ENCODE data around the gene AIG1. TPM values are rescaled to one million over a fixed set of nuclear protein-coding genes. Genes with fewer than 3 reads are reported as not detected.

The AIG1 gene
- total RNA-seq, 1 donor from 2014 or later: 14.3 TPM

DNA sequence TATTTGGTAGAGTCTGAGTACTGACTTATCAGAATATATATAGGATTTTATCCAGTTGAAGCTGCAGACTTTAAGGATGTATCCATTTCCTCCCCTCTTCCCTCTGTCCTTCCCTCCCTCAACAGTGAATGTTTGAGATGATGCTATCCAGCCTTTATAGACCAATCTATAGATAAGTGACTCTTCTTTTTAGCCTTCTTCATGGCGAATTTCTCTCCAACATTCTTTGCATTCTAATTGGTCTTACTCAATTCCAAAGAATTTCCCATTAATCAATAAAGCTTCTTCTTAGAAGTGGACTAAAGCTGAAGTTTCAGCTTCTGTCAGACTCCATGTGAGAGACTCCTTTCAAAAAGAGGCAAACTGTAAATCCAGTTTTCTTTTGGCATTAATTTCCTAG, 99.3 kb downstream of the AIG1 start:
- TF ChIP-seq, protein P1, sequence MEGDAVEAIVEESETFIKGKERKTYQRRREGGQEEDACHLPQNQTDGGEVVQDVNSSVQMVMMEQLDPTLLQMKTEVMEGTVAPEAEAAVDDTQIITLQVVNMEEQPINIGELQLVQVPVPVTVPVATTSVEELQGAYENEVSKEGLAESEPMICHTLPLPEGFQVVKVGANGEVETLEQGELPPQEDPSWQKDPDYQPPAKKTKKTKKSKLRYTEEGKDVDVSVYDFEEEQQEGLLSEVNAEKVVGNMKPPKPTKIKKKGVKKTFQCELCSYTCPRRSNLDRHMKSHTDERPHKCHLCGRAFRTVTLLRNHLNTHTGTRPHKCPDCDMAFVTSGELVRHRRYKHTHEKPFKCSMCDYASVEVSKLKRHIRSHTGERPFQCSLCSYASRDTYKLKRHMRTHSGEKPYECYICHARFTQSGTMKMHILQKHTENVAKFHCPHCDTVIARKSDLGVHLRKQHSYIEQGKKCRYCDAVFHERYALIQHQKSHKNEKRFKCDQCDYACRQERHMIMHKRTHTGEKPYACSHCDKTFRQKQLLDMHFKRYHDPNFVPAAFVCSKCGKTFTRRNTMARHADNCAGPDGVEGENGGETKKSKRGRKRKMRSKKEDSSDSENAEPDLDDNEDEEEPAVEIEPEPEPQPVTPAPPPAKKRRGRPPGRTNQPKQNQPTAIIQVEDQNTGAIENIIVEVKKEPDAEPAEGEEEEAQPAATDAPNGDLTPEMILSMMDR (IDR thresholded peaks at IDR 0.05; ENCODE audit: partially characterized antibody, unreplicated experiment): no peak
- no peaks in the 10 kb centered on the region for H3K36me3 Mint-ChIP-seq (ENCODE audit: unreplicated experiment)
- H3K27me3 Mint-ChIP-seq (ENCODE audit: unreplicated experiment): no peaks in the 10 kb centered on the region
- no peak overlapping the region for H3K27ac Mint-ChIP-seq (ENCODE audit: unreplicated experiment)
- no peaks in the 10 kb centered on the region for H3K9me3 Mint-ChIP-seq (ENCODE audit: unreplicated experiment)
- DNase-seq: no peak
- no peak overlapping the region for H3K4me3 Mint-ChIP-seq (ENCODE audit: unreplicated experiment)
- no peaks in the 10 kb centered on the region for H3K4me1 Mint-ChIP-seq (ENCODE audit: low read depth, unreplicated experiment)

DNA sequence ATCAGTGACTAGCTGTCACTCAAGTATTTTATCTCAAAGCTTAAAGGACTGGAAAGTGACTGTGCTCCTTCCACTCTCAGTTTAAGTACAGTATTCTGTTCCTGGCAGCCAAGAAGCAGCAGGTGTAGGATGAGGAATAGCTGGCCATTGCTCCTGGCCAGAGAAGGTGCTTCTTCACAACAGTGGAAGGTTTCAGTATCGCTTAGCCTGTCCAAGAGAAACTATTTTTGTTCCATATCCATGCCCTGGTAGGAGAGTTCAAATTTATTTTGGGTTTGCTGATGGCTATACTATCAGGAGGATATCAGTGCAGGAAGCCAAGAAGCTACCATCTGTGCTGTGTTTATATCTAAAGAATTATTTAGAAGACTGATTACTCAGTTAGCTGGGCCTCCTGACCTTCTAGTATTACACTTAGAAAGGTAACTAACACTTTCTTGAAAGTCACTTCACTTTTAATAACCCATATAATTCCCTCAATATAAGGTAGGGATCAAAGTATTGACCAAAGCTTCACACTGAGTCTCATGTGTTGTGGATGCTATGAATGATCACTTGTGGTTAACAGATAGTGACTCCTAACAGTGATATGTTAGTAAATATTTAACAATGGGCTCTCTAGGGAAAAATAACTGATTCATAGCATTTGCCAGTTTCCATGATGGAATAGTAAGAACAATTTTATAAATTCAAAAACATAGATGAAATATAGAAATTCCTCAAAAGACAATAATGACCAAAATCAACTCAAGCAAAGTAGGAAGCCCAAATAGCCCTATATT, 99.9 kb downstream of the AIG1 start:
- no peaks in the 10 kb centered on the region for H3K9me3 Mint-ChIP-seq (ENCODE audit: unreplicated experiment)
- no peaks in the 10 kb centered on the region for H3K27me3 Mint-ChIP-seq (ENCODE audit: unreplicated experiment)
- H3K36me3 Mint-ChIP-seq (ENCODE audit: unreplicated experiment): no peaks in the 10 kb centered on the region
- H3K4me3 Mint-ChIP-seq (ENCODE audit: unreplicated experiment): no peak overlapping the region
- TF ChIP-seq, protein P1 (IDR thresholded peaks at IDR 0.05; ENCODE audit: partially characterized antibody, unreplicated experiment): no peak
- H3K4me1 Mint-ChIP-seq (ENCODE audit: low read depth, unreplicated experiment): no peaks in the 10 kb centered on the region
- no peak for DNase-seq
- H3K27ac Mint-ChIP-seq (ENCODE audit: unreplicated experiment): no peak overlapping the region

DNA sequence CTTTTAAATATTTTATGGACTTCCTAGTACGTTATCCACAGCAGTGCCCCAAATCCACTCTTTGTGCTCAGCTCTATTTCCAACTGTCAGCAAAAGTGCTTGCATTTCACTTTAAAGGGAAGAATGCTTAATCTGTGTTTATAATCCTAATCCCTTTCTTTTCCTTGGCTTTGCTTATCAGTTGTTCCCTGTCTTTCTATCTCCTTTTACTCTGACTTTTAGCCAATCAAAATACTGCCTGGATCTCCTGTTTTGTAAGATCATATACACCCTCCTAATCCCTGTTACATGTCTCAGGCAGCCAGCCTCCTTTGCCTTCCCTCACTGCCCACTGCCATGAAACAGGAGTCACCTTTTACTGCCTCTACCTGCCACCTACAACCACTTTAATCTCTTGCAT, 102.9 kb downstream of the AIG1 start:
- DNase-seq: no peak
- Mint-ChIP-seq H3K27ac (ENCODE audit: unreplicated experiment) (no peak overlapping the region), H3K4me1 (ENCODE audit: low read depth, unreplicated experiment) (no peaks in the 10 kb centered on the region), H3K4me3 (ENCODE audit: unreplicated experiment) (no peak overlapping the region), H3K27me3 (ENCODE audit: unreplicated experiment) (no peaks in the 10 kb centered on the region), H3K36me3 (ENCODE audit: unreplicated experiment) (no peaks in the 10 kb centered on the region), H3K9me3 (ENCODE audit: unreplicated experiment) (no peaks in the 10 kb centered on the region)
- TF ChIP-seq, protein P1 (IDR thresholded peaks at IDR 0.05; ENCODE audit: partially characterized antibody, unreplicated experiment): no peak

DNA sequence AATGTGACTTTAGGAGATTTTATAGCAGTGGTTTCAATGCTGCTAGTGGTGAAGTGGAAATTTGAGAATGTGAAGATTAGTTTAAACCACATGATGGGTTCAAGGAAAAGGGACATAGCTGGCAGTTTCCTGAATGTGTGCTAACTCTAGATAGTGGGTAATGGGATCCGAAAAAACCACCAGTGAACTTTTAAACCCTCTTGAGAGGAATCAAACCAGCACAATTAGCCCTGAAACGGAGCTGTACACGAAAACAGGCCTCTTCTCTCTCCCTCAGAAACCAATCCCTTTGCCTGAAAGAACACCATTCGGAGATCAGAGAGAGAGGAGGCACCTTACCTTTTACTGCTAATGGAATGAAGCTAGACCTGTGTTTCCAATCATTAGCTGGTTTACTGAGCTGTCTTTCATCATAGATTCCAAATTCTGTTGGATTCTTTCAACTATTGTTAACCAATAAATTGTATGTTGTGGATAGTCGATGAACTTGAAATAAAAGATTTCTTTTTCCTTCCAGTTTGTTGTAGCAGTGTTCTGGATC, 103.9 kb downstream of the AIG1 start:
- no peaks in the 10 kb centered on the region for H3K4me1 Mint-ChIP-seq (ENCODE audit: low read depth, unreplicated experiment)
- no peak overlapping the region for H3K27ac Mint-ChIP-seq (ENCODE audit: unreplicated experiment)
- no peak for DNase-seq
- no peaks in the 10 kb centered on the region for H3K9me3 Mint-ChIP-seq (ENCODE audit: unreplicated experiment)
- TF ChIP-seq, protein P1 (IDR thresholded peaks at IDR 0.05; ENCODE audit: partially characterized antibody, unreplicated experiment): no peak
- H3K36me3 Mint-ChIP-seq (ENCODE audit: unreplicated experiment): no peaks in the 10 kb centered on the region
- no peaks in the 10 kb centered on the region for H3K27me3 Mint-ChIP-seq (ENCODE audit: unreplicated experiment)
- no peak overlapping the region for H3K4me3 Mint-ChIP-seq (ENCODE audit: unreplicated experiment)

DNA sequence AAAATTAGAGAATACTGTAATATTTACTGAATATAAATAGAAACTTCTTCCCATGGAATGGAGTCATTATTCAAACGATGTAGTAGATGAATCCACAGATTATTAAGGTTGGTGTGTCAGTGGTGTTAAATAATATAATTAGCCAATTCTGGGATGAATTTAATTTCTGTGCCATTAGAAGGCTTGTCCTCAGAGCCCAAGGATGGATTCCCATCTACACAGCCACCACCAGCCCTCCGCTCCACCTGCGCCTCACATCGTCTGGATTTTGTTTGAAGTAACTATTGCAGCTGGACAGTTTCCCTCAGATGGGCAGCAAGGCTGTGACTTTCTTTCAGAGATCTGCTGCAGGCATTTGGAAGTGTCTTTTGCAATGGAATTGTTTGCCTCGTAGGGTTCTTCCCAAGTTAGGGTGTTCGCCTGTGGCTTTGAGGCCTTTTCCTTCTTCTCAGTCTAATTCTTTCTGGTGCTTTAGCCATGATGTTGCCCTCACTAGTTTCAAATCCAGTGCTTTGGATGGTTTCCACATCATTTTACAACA, 104.7 kb downstream of the AIG1 start:
- H3K36me3 Mint-ChIP-seq (ENCODE audit: unreplicated experiment): no peaks in the 10 kb centered on the region
- H3K27ac Mint-ChIP-seq (ENCODE audit: unreplicated experiment): no peak overlapping the region
- H3K27me3 Mint-ChIP-seq (ENCODE audit: unreplicated experiment): no peaks in the 10 kb centered on the region
- DNase-seq: no peak
- H3K4me3 Mint-ChIP-seq (ENCODE audit: unreplicated experiment): no peak overlapping the region
- H3K9me3 Mint-ChIP-seq (ENCODE audit: unreplicated experiment): no peaks in the 10 kb centered on the region
- TF ChIP-seq, protein P1 (IDR thresholded peaks at IDR 0.05; ENCODE audit: partially characterized antibody, unreplicated experiment): no peak
- H3K4me1 Mint-ChIP-seq (ENCODE audit: low read depth, unreplicated experiment): no peaks in the 10 kb centered on the region
